Esophagus (tissue), 2 donors: ENCODE data around the gene ENO3. TPM values are rescaled to one million over a fixed set of nuclear protein-coding genes. Genes with fewer than 3 reads are reported as not detected.

Experiments used
- H3K27ac ChIP-seq, 2 donors: one replicate each; pipeline ENCODE4 v1.5.1; 2013; ENCODE audit warnings: low read depth in 2 of 2, mild to moderate bottlenecking in 2 of 2, inconsistent platforms in 1 of 2, low read length in 1 of 2, moderate library complexity in 1 of 2
- H3K27me3 ChIP-seq, 2 donors: one replicate each; pipeline ENCODE4 v1.6.1; 2013; ENCODE audit warnings: low read length in 2 of 2, control low read depth in 1 of 2, mild to moderate bottlenecking in 1 of 2; ENCODE audit not compliant: insufficient read depth in 2 of 2, control insufficient read depth in 1 of 2
- H3K36me3 ChIP-seq, 2 donors: one replicate each; pipeline ENCODE4 v1.6.1; 2013; ENCODE audit warnings: low read length in 1 of 2; ENCODE audit not compliant: control insufficient read depth in 2 of 2, insufficient read depth in 2 of 2
- H3K4me1 ChIP-seq, 2 donors: one replicate each; pipeline ENCODE4 v1.6.1; 2013; ENCODE audit warnings: low read length in 1 of 2; ENCODE audit not compliant: control insufficient read depth in 2 of 2, insufficient read depth in 2 of 2
- H3K4me3 ChIP-seq, 2 donors: one replicate each; pipeline ENCODE4 v1.5.1; 2013; ENCODE audit warnings: low read length in 2 of 2, mild to moderate bottlenecking in 2 of 2, low read depth in 1 of 2, moderate library complexity in 1 of 2
- H3K9me3 ChIP-seq, 2 donors: one replicate each; pipeline ENCODE4 v1.6.1; 2013; ENCODE audit warnings: mild to moderate bottlenecking in 2 of 2, low read depth in 1 of 2, low read length in 1 of 2, moderate library complexity in 1 of 2; ENCODE audit not compliant: control insufficient read depth in 2 of 2, insufficient read depth in 1 of 2
- WGBS, 2 donors: extraction: QIAGEN DNeasy Blood & Tissue Kit; methylation state at CpG; one replicate each; pipeline ENCODE4 v1.1.7; 2013; 5-methylcytosine and 5-hydroxymethylcytosine counted together
- polyA plus RNA-seq, 2 donors: library from polyadenylated mRNA; stranded (reverse); fragments of 200-250 nt; gene quantifications; one replicate each; pipeline ENCODE4 v1.2.3, GENCODE V29; 2013
- donor health status: healthy with polysubstance abuse.
- donor health status: Bipolar disorder and iron deficiency.

The ENO3 gene
- polyA plus RNA-seq, 2 donors, result 1.7 to 10.8 TPM

DNA sequence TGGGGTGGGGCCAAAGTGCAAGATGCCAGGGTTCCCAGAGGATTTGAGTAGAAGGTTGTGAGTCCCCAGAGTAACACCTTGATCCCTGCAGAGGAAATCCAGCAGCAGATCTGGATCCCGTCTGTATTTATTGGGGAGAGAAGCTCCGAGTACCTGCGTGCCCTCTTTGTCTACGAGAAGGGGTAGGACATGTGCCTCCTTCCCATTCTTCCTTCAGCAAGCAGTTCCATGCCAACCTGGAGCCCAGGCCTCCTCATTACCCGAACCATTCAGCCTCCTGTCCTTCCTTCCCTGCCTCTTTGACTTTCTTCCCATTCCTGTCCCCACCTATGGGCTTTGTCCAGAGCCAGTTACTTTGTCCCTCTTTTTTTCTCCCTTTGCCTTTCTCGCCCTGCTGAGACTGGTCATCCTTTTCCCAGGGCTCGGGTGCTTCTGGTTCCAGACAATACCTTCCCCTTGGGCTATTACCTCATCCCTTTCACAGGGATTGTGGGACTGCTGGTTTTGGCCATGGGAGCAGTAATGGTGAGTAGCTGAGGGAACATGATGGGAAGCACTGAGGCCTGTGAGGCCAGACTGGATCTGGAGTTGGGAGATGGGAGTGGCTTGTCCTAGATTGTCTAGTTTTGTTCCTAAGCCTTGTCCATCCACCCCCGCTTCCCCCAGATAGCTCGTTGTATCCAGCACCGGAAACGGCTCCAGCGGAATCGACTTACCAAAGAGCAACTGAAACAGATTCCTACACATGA lies 8.0 kb upstream of the ENO3 start:
- Histone ChIP-seq H3K4me1 (peaks cover 8 to 16% of the 10 kb centered on the region in 2 donors), H3K9me3 (no peaks in the 10 kb centered on the region), H3K27me3 (no peaks in the 10 kb centered on the region), H3K36me3 (peaks cover 5 to 31% of the 10 kb centered on the region in 2 donors), H3K27ac (peak overlapping the region in 1 of 2 donors; percentile 57), H3K4me3 (no peak overlapping the region)
- 67 to 76% methylated on average over 13 of the region's 13 CpGs for WGBS, 2 donors

DNA sequence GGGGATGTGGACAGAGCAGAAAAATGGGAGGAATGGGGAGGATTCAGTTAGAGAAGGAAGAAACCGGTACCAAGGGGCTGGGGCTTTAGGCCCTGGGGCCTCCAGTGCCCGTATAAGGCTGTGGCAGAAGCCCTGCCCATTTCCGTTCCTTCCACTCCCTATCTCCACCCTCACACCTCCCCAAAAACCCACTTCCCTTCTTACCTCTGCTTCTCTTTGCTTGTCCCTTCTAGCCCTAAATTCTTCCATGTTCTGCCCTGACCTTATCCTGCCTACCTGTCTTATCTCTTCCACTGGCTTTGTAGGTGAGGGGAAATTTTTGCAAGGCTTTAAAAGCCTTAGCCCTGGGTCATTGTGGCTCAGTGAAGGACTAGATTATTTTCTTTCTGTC lies 6.8 kb upstream of the ENO3 start:
- WGBS, 2 donors, result 27% methylated on average over 2 to 3 of the region's 3 CpGs
- Histone ChIP-seq H3K4me1 (peaks cover 2 to 10% of the 10 kb centered on the region in 2 donors), H3K36me3 (peaks cover 5 to 27% of the 10 kb centered on the region in 2 donors)

DNA sequence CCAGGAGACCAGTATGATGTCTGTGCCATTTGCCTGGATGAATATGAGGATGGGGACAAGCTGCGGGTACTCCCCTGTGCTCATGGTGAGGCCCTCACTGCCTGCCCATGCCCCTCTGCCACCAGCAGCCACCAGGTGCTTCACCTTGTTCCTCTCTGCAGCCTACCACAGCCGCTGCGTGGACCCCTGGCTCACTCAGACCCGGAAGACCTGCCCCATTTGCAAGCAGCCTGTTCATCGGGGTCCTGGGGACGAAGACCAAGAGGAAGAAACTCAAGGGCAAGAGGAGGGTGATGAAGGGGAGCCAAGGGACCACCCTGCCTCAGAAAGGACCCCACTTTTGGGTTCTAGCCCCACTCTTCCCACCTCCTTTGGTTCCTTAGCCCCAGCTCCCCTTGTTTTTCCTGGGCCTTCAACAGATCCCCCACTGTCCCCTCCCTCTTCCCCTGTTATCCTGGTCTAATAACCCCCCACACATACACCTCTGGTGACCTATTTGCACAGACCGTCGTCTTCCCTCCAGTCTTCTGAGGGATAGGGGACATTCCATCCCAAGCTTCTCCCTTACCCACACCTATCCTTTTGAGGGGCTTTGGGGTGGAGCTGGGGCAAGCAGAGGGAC lies 6.3 kb upstream of the ENO3 start:
- Histone ChIP-seq H3K27ac (peak overlapping the region; percentile 69 to 85), H3K4me3 (no peak overlapping the region), H3K27me3 (no peaks in the 10 kb centered on the region), H3K4me1 (peaks cover 2 to 10% of the 10 kb centered on the region in 2 donors), H3K36me3 (peaks cover 5 to 27% of the 10 kb centered on the region in 2 donors), H3K9me3 (no peaks in the 10 kb centered on the region)
- WGBS, 2 donors, result 55 to 61% methylated on average over 8 of the region's 8 CpGs

More for the DNA sequence above, 6.8 kb upstream of the ENO3 start:
- Histone ChIP-seq H3K27me3 (no peaks in the 10 kb centered on the region), H3K4me3 (no peak overlapping the region), H3K27ac (peak overlapping the region; percentile 69 to 85), H3K9me3 (no peaks in the 10 kb centered on the region)

DNA sequence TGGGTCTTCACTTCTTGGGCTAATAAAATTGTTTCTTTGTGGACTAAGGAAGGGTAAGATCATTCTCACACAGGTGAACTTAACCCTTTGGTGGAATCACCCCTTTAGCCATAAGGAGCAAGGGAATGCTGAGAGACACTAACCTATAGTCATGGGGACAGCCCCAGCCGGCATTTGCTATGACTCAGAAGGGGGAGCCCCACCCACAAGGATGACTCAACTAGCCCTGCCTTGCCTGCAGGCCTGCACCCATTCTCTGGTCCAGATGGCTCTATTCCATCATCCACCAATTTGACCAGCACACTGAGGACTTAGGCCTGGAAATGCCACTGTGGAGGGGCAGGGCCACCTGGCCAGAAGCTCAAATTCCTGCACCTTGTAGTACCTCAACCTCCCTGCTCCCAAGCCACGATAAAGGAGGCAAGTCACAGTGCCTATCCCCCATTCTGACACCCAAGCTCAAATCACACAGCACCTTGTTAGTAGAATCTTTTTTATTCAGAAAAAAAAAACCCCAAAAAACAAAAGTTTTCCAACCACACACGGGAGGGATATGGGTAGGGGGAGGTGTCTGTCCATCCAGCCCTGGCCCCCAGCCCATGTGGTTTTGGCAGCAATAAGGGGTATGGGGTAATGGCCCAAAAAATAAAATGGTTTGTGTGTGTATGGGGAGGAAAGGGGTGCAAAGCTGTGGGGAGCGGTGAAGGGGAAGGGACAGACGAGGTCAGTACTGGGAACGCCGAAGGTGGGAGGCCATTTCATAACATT lies 5.6 kb upstream of the ENO3 start:
- peak overlapping the region; percentile 69 to 85 for H3K27ac ChIP-seq
- H3K27me3 ChIP-seq, result no peaks in the 10 kb centered on the region
- peaks cover 5 to 27% of the 10 kb centered on the region in 2 donors for H3K36me3 ChIP-seq
- H3K4me3 ChIP-seq, result peak overlapping the region in 1 of 2 donors; percentile 11
- no peaks in the 10 kb centered on the region for H3K9me3 ChIP-seq
- WGBS, 2 donors, result 20 to 22% methylated on average over 7 of the region's 7 CpGs
- H3K4me1 ChIP-seq, result peaks cover 2 to 13% of the 10 kb centered on the region in 2 donors

DNA sequence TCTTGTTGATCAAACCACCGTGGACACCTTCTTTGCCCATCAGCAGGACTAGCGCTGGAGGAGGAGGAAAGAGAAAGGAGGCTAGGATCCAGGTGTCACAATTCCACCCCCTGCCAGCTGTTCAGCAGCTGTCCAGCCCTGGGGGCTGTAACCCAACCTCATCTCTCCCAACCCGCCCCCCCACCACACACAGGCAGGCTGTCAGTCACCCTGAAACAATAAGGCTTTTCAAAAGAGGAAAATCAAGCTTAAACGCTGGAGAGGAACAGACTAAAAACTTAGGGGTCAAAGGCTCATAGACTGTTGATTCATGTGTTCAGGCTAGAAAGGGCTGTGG lies 5.0 kb upstream of the ENO3 start:
- H3K27ac ChIP-seq, result peak overlapping the region; percentile 54 to 85
- no peaks in the 10 kb centered on the region for H3K27me3 ChIP-seq
- 12 to 19% methylated on average over 4 of the region's 4 CpGs for WGBS, 2 donors
- H3K36me3 ChIP-seq, result peaks cover 5 to 27% of the 10 kb centered on the region in 2 donors
- peaks cover 2 to 15% of the 10 kb centered on the region in 2 donors for H3K4me1 ChIP-seq
- peak overlapping the region in 1 of 2 donors; percentile 77 for H3K4me3 ChIP-seq
- no peaks in the 10 kb centered on the region for H3K9me3 ChIP-seq

DNA sequence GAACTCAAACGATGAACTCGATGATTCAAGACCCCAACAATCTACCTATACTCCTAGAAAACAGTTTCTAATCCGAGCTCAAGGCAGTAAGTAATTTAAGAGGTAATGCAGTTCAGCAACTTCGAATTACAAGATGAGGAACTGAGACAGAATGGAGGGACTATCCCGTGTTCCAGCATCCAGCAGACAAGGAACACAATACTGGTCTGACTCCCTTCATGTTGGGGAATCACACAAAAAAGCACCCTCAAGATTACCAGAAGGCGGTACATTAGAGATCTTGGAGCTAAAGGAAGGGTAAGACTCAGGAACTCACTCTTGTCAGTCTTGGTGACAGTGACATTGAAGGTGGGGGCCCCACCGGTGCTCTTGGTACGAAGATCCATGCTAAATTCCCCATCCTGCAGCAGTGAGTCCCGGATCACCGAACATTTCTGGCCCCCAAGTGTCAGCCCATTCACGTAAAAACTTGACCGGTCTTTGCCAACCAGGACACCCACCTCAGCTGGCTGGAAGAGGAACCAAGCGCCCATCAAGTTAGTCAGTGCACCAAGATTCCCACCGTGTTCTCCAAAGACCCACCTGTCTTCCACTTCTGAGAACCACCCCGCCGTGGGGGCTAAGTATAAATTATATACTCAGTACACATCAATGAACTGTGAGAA lies 4.5 kb upstream of the ENO3 start:
- no peaks in the 10 kb centered on the region for H3K27me3 ChIP-seq
- no peaks in the 10 kb centered on the region for H3K9me3 ChIP-seq
- peaks cover 5 to 27% of the 10 kb centered on the region in 2 donors for H3K36me3 ChIP-seq
- H3K27ac ChIP-seq, result peak overlapping the region; percentile 54 to 85
- peaks cover 2 to 15% of the 10 kb centered on the region in 2 donors for H3K4me1 ChIP-seq
- peak overlapping the region; percentile 33 to 77 for H3K4me3 ChIP-seq
- WGBS, 2 donors, result 18 to 22% methylated on average over 16 of the region's 16 CpGs

DNA sequence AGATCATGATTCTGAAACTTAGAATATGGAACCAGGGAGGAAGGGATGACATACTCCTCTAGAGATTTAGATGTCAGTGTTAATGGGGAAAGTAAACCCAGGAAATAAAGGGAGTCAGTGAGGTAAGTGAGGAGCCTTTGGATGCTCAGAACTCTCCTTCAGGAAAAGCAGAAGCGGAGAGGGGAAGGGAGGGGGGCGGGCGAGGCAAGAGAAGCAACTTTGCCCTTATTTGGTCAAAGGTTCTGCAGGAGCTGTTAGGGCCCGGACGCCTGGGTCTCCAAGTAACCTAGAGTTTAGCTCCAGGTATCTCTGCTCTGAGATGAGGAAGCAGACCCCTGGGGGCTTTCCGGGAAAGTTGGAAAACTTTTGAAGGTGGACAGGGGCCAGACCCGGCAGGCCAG lies 3.9 kb upstream of the ENO3 start:
- Histone ChIP-seq H3K9me3 (no peaks in the 10 kb centered on the region), H3K4me3 (peak overlapping the region; percentile 33 to 77), H3K36me3 (peaks cover 5 to 27% of the 10 kb centered on the region in 2 donors), H3K4me1 (peaks cover 2 to 15% of the 10 kb centered on the region in 2 donors), H3K27ac (peak overlapping the region; percentile 90 to 100), H3K27me3 (no peaks in the 10 kb centered on the region)
- WGBS, 2 donors, result 0 to 1% methylated on average over 7 of the region's 7 CpGs

DNA sequence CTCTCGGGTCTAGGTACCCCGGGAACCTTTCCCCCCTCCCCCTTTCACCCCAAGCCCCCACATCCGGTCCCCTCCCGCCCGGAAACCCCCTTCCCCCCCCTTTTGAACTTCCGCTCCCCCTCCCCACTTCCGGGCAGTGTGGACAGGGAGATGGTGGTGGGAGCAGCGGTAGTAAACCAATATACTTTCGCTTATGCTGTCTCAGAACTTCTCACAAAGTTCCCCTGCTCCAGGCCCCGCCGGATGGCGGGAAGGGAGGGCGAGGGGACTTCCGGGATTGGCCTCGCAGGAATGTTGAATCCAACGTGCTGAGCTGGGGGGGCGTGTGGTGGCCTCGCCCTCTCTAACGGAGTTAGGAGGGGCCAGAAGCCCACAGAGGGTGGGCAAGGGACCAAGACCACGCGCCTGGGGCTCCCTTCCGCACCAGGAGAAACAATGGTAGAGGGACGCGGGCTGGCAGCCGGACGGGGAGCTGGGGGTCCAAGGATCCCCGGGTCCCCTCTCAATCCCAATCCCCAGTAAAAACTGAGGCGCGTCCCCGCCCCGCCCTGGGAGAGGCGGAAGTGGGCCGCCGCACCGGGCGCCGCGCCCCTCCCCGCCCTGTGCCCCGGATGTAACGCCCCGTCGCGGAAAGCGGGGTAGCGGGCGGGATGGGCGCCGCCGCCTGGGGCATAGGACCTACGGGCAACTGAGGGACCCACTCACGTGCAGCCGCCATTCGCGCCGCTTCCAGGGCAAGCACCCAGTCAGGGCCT lies 3.3 kb upstream of the ENO3 start:
- H3K4me3 ChIP-seq, result peak overlapping the region; percentile 77 to 99
- H3K9me3 ChIP-seq, result no peaks in the 10 kb centered on the region
- peak overlapping the region; percentile 99 to 100 for H3K27ac ChIP-seq
- no peaks in the 10 kb centered on the region for H3K27me3 ChIP-seq
- H3K4me1 ChIP-seq, result peaks cover 2 to 15% of the 10 kb centered on the region in 2 donors
- H3K36me3 ChIP-seq, result peaks cover 1 to 24% of the 10 kb centered on the region in 2 donors
- 1 to 2% methylated on average over 40 to 56 of the region's 56 CpGs for WGBS, 2 donors
